DND-41 (cell line): ENCODE measurements around the gene SUSD4.

Experiments
- CTCF ChIP-seq: IDR thresholded peaks from 2 replicates; pipeline ENCODE4 v1.5.1; 2012; ENCODE audit warnings: borderline replicate concordance, low read length, moderate library complexity, mild to moderate bottlenecking; ENCODE audit not compliant: poor library complexity, severe bottlenecking; ENCODE audit errors: extremely low read depth
- EZH2 ChIP-seq: IDR thresholded peaks from 3 replicates; pipeline ENCODE4 v1.6.1; 2012; ENCODE audit warnings: borderline replicate concordance, low read depth, mild to moderate bottlenecking, moderate library complexity, low read length, inconsistent platforms; ENCODE audit not compliant: severe bottlenecking

DNA sequence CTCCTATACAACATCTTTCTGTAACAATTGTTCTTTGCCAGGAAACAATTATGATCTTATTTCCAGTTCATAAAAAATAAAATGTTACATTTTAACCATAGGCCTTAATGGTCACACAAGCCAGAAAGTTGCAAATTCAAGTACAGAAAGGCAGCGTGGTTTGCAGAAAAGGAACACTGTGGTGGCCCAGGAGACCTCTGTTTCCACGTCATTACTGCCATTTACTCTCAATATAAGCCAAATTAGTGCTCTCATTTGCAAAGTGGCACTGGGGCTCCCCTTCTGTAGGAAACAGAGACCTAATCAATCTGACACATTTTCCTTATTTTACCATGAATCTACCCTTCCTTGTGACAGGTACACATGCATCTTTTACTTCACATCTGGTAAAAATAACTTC lies 141.6 kb downstream of the SUSD4 start:
- TF ChIP-seq CTCF (no peak), EZH2 (no peak)
